Osteocyte (in vitro differentiated cells): Measurements from ENCODE around the gene CACNA2D3. TPM values are rescaled to one million over a fixed set of nuclear protein-coding genes. Genes with fewer than 3 reads are reported as not detected.
A peak's percentile ranks its signal among the peaks of the same experiment; 100 is the strongest.

Experiments
- DNase-seq: peaks from one replicate; pipeline ENCODE4 v3.0.0; 2021; ENCODE audit warnings: mixed read lengths; ENCODE audit not compliant: unreplicated experiment; ENCODE audit errors: extremely low spot score
- H3K27ac Mint-ChIP-seq: one replicate; pipeline ENCODE4 v1.8.0; 2021; ENCODE audit warnings: mild to moderate bottlenecking, mixed read lengths; ENCODE audit not compliant: unreplicated experiment
- H3K27me3 Mint-ChIP-seq: one replicate; pipeline ENCODE4 v1.8.0; 2021; ENCODE audit warnings: mixed read lengths; ENCODE audit not compliant: unreplicated experiment
- H3K36me3 Mint-ChIP-seq: one replicate; pipeline ENCODE4 v1.8.0; 2021; ENCODE audit warnings: mixed read lengths; ENCODE audit not compliant: unreplicated experiment
- H3K4me1 Mint-ChIP-seq: one replicate; pipeline ENCODE4 v1.8.0; 2021; ENCODE audit warnings: mixed read lengths; ENCODE audit not compliant: unreplicated experiment
- H3K4me3 Mint-ChIP-seq: one replicate; pipeline ENCODE4 v1.8.0; 2021; ENCODE audit warnings: mild to moderate bottlenecking, moderate library complexity, mixed read lengths; ENCODE audit not compliant: unreplicated experiment
- H3K9me3 Mint-ChIP-seq: one replicate; pipeline ENCODE4 v1.8.0; 2021; ENCODE audit warnings: mixed read lengths; ENCODE audit not compliant: unreplicated experiment
- CTCF ChIP-seq: fragments of 200-600 bp; sonication (generic); IDR thresholded peaks from 2 replicates; pipeline ENCODE4 v1.5.0; 2021; ENCODE audit warnings: antibody characterized with exemption, mild to moderate bottlenecking, moderate library complexity
- total RNA-seq: library from RNA; stranded (reverse); gene quantifications from 2 replicates; pipeline ENCODE4 v1.2.1, GENCODE V29; 2021

CACNA2D3 gene
- total RNA-seq, 1 donor from 2014 or later = 0.46 TPM

DNA sequence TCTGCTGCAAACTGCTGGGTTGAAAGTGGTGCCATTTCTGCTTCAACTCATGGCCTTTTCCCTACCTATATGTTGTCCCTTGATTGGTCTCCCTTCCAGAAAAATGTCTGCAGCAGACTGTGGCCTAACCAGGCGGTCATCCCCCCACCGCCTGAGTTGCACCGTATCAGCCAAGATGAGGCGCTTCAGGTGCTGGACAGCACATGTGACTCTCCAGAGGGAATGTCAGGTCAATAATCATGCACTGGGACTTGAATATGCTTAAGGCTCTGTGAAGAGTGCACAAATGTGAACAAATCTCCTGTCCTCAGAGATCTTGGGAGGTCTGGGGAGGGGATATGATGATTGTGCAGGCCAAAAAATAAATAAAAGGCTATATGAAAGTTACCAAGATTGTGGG is 773.3 kb downstream of the CACNA2D3 start:
- Mint-ChIP-seq H3K4me1 (peaks cover 63% of the 10 kb centered on the region), H3K36me3 (no peaks in the 10 kb centered on the region), H3K4me3 (no peak overlapping the region), H3K27me3 (no peaks in the 10 kb centered on the region), H3K9me3 (no peaks in the 10 kb centered on the region), H3K27ac (no peak overlapping the region)
- no peak for DNase-seq
- no peak for TF ChIP-seq CTCF

DNA sequence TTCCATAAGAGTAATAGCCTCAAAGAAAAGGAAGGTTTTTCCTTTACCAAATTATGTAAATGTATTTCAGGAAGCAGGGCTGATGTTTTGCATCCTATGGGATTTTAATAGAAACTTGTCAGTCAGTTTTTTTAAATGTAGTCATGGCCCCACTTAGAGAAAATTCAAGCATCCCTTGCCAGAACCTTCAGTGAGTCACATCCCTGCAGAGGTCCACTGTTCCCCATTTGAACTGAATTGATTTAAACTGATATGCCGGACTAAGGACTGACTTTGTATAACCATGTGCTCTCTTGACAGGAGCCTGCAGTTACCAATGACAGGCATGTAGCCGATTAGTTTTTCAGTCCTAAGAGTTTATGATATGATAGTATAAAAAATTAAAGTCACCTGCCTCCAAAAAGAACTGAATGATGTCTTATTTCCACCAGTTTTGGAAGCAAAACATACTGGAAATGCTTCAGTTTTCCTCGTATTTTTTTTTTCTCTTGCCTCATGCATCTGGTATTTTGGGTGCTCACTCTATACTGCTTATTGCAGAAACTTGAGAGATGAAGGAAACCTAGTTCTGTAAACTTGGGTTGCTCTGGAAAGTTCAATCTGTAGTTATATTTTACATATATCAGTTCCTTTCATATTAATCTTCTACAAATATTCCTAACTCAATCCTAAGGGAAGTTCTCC is 774.8 kb downstream of the CACNA2D3 start:
- H3K4me1 Mint-ChIP-seq = peaks cover 63% of the 10 kb centered on the region
- H3K36me3 Mint-ChIP-seq = no peaks in the 10 kb centered on the region
- no peak for DNase-seq
- H3K27ac Mint-ChIP-seq = peak overlapping the region; percentile 47
- H3K27me3 Mint-ChIP-seq = no peaks in the 10 kb centered on the region
- TF ChIP-seq CTCF = no peak
- no peaks in the 10 kb centered on the region for H3K9me3 Mint-ChIP-seq
- no peak overlapping the region for H3K4me3 Mint-ChIP-seq

DNA sequence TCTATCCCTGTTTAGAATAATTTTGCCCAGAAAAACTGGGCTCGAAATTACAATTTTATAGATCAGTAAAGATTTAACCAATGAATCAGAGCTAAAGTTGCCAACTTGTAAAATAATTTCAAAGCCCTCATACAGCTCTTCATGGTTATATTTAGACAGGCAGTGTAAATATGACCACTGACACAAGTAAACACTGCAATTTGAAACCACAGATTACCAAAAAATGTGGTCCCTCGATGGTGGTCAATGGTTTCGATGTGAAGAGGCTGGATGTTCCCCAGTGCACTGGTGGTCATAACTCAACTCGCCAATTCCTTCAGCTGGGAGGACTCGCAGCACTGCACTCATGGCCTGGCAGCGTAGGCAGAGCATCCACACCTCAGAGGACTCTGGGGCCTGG is 776.9 kb downstream of the CACNA2D3 start:
- Mint-ChIP-seq H3K36me3 (no peaks in the 10 kb centered on the region), H3K4me3 (no peak overlapping the region), H3K27me3 (no peaks in the 10 kb centered on the region)

DNA sequence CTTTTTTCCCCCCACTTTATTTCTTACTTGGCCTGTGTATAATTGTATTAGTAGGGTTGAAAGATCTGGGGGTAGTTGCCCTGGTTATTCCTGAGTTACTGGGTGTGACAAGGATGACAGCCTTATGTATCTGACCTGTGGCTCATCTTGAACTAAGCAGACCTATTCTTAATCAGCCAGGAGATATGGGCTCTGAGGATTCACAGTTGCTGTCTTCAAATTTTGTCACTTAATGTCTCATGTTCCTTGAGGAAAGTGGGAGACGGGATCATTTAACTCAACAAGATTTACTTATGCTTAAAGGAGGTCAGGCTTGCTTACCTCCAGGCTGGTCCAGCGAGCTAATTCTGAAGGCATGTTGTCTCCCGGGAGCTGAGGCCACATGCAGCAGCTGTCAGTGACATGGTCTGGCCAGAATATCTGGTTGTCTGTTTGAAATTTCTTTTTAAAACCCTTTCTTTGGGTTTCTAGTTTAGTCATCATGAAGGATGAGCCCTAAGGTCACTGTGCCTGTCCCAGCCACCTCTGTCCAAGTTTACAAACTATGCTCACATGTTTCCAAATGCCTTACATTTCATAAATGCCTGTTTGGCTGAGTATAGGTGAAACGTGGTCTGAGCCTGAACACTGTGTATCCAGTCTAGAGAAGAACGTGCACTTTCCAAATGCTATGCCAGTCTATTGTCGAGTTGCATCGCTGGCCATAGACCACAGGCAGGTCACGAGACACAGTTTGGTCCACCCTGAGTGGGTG is 778.7 kb downstream of the CACNA2D3 start:
- H3K27me3 Mint-ChIP-seq = no peaks in the 10 kb centered on the region

More for the DNA sequence above, 776.9 kb downstream of the CACNA2D3 start:
- DNase-seq = no peak
- TF ChIP-seq CTCF = no peak
- Mint-ChIP-seq H3K27ac (no peak overlapping the region), H3K4me1 (peaks cover 51% of the 10 kb centered on the region), H3K9me3 (no peaks in the 10 kb centered on the region)

More for the DNA sequence above, 778.7 kb downstream of the CACNA2D3 start:
- Mint-ChIP-seq H3K9me3 (no peaks in the 10 kb centered on the region), H3K4me1 (peaks cover 55% of the 10 kb centered on the region), H3K36me3 (no peaks in the 10 kb centered on the region), H3K27ac (peak overlapping the region; percentile 65), H3K4me3 (no peak overlapping the region)
- TF ChIP-seq CTCF = no peak
- no peak for DNase-seq
